NAMALWA (cell line): ENCODE results near the gene TCF12.
"Not testable (repeated sequence)": the region's sequence is repeated elsewhere in the genome, so short reads cannot be mapped to it uniquely, and the experiment has no call there.

Source experiments
- DNase-seq: peaks from one replicate; pipeline ENCODE4 v3.0.0-alpha.2; 2015; ENCODE audit warnings: low spot score

The TCF12 gene

DNA sequence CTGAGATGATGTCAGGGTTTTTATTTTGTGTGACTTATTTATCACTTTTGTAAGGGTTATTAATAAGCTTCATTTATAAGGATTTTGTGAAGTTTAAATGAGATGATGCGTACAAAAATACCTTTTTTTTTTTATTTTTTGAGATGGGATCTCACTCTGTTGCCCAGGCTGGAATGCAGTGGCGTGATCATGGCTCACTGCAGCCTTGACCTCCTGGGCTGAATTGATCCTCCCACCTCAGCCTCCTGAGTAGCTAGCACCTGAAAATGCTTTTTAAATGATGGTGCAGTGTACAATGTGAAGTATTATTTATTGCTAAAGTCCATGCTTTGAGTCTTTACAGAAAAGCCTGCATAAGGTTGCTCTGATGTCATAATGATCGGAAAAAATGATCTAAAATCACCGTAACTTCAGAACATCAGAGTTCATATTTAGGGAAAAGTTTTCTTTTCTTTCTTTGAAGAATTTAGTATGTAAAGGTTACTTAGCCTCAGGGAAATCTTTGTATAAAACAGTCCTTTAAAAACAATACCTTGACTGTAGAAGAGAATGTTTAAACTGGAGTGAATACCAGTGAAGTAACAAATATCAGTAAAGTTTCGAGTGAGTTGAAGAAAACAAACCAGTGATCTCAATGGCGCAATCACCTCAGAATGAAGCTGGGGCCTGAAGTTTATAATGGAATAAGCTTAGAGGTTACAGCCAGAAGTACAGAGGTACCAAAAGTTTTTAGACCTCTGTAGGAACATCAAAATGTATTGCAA is 29.7 kb downstream of the TCF12 start:
- DNase-seq, result no peak

- DNase-seq, result no peak
These were observed 30.3 kb downstream of the TCF12 start for GRCh38 chr15:56948764-56949101.

- no peak for DNase-seq
These were observed 32.5 kb downstream of the TCF12 start for GRCh38 chr15:56950979-56951378.

DNA sequence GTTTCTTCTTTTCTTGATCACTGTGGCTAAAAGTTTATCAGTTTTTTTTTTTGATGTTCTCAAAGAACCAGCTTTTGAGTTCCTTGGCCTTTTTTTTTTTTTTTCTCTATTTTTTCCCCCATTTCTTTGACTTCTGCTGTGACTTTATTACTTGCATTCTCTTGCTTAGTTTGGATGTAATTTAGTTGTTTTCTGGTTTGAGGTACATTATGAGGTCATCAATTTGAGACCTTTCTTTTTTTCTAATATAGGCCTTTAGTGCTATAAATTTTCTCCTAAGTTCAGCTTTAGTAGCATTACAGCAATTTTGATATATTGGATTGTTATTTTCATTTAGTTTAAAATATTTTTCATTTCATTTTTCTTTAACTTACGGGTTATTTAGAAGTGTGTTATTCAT is 35.3 kb downstream of the TCF12 start:
- no peak for DNase-seq

GRCh38 chr15:56955011-56955410 is 36.6 kb downstream of the TCF12 start:
- not testable (repeated sequence) for DNase-seq

DNA sequence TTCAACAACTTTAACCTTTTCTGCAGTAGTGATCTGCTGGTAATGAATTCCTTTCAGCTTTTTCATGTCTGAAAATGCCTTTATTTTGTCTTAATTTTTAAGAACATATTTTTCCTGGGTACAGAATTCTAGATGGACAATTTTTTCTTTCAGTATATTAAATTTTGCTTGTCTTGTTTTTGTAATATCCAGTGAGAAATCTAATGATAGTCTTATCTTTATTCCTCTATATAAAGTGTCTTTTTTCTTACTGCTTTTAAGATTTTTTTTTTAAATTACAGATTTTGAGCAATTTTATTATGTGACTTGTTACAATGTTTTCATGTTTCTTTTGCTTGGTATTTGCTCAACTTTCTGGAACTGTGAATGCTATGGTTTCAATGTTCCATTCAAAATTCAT is 38.1 kb downstream of the TCF12 start:
- no peak for DNase-seq

- DNase-seq, result no peak
These were observed 39.5 kb downstream of the TCF12 start for GRCh38 chr15:56957812-56958406.

- no peak for DNase-seq
These were observed 40.8 kb downstream of the TCF12 start for GRCh38 chr15:56959318-56959648.

DNA sequence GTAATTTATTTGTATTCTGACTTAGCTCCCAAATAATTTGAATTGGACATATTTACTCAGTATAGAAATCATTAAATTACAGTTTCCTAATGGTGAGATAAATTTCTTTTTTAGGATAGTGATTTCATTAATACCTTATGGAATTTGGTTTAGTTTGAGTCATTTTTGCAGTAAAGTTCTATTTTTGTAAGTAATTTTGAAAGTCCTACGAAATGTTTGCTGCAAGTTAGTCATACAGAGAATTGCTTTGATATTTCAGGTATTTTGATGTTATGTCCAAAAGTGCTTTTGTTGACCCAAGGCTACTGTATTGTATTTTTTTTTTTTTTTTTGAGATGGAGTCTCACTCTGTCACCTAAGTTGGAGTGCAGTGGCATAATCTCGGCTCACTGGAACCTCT is 41.7 kb downstream of the TCF12 start:
- DNase-seq, result no peak

GRCh38 chr15:56963126-56963525 is 44.7 kb downstream of the TCF12 start:
- no peak for DNase-seq

- no peak for DNase-seq
These were observed 45.3 kb downstream of the TCF12 start for GRCh38 chr15:56963710-56964109.

DNA sequence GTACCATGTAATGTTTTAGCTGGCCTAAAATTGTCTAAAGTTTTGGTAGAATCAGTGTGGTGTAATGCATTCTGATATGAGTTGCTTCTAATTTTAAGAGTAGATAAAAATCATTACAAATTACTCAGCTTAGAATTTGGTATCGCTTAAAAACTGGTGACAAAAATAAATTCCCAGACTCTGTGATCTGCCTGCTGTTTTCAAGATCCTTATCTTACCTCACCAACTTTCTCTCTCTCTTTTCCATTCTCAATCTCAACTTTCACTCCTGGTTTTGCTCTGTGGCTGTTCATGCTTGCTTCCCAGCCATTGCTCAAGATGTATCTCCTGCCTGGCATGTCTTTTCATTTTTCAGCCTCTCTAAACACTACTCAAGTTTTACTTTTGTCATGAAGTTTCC is 45.7 kb downstream of the TCF12 start:
- no peak for DNase-seq

DNA sequence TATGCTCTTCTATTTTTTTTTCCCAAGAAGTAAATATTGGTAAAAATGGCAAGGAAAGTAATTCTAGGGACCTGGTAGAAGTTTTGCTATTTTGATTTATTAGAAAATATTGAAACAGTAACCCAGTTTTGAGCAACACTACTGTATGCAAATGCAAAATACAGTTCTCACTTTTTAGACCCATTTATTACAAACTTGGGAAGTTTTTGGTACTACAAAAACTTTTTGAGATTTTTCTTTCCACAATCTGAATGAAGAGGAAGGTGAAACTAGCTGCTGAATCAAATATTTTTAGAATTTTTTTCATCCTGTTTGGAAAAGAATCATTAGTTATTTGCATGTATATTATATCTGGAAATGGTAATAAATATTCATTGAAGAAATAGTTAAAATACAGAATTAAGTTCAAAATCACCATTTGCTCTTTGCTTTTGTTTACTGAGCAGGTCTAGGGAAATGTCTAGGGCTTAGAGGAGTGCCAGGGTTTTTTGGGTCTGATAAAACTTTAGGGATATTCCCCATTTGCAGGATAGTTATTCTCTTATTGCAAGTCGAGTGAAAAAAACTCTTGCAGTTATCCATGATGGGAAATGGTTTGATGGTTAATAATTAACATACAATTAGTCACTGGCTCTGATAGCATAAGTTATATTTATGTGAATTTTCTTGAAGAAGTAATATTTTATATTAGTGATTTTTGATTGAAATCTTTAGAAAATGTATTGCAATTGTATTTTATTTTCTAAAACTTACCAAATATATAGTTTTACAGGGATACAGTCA is 47.0 kb downstream of the TCF12 start:
- DNase-seq, result no peak

DNA sequence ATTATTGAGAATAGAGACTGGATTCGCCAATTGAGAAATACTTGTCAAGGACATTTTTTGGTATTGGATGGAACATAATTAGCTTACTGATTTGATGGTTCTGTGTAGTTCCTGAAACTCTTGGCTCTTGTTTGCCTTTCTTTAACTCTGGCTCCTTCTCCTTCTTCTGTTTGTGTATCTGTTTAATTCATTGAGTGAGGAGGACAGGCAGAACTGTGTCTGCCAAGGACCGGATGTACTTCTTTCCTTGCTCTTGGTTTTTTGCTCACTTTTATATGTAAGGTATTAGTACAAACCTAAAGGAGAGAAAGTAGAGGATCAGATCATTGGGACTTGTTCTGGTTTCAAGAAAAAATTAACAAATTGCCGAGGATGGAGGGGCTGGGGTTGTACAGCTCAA is 48.9 kb downstream of the TCF12 start:
- DNase-seq, result no peak

DNA sequence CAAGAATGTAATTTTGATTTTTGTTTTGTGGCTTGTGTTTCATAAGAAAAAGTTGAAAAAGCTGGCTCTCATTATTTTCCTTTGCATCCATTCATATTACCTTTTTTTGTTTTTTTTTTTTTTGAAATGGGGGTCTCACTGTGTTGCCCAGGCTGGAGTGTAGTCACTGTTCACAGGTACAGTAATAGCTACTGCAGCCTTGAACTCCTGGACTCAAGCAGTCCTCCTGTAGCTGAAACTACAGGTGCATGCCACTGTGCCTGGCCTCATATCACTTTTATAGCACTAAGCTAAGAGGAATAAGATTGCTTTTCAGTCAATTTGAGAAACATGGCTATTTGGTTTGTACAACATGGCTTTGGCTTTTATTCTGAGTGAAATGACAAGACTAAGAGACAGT is 49.8 kb downstream of the TCF12 start:
- no peak for DNase-seq

DNA sequence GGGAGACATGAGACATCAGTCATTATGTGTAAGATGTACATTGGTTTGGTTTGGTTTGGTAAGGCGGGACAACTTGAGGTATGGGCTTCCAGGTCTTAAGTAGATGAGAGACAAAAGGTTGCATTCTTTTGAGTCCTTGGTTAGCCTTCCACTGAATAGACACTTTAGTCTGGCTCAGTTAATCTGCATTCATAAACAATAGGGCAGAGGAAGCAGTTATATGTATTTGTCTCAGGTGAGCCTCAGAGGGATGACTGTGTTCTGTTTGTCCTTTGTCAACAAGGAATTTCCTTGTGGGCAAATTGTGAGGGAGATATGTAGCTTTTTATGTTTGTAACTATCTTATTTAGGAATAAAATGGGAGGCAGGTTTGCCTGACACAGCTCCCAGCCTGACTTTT is 50.4 kb downstream of the TCF12 start:
- no peak for DNase-seq

- no peak for DNase-seq
These were observed 50.9 kb downstream of the TCF12 start for GRCh38 chr15:56969265-56969895.

GRCh38 chr15:56971571-56971970 is 53.1 kb downstream of the TCF12 start:
- DNase-seq, result no peak

GRCh38 chr15:56972016-56972415 is 53.6 kb downstream of the TCF12 start:
- DNase-seq, result no peak

- DNase-seq, result no peak
These were observed 54.0 kb downstream of the TCF12 start for GRCh38 chr15:56972426-56972825.

- DNase-seq, result no peak
These were observed 55.0 kb downstream of the TCF12 start for GRCh38 chr15:56973463-56973862.

DNA sequence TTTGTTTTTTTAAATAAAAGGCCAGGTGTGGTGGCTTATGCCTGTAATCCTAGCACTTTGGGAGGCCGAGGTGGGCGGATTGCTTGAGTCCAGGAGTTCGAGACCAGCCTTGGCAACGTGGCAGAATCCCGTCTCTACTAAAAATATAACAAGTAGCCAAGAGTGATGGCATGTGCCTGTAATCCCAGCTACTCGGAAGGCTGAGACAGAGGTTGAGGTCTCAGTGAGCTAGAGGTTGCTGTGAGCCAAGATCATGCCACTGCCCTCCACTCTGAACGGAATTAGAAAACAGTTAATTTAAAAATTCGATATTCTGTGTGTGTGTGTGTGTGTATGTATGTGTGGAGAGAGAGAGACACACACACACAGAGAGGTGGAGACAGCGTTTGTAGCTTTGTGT is 58.8 kb downstream of the TCF12 start:
- DNase-seq, result no peak
